Endothelial cell of umbilical vein (primary cell): ENCODE results near the gene CACNA1C. TPM values are rescaled to one million over a fixed set of nuclear protein-coding genes. Genes with fewer than 3 reads are reported as not detected.

Experiments used
- BruUV-seq: library from RNA; stranded (reverse); fragments of 400-500 nt; replicated peaks from 2 replicates; lab custom pipeline; 2021; lab: Mats Ljungman, UMichigan
- CTCF ChIA-PET: fragments of 300-600, 350-600 bp; sonication (Branson Sonifier 250); formaldehyde crosslinking; loops from one replicate; lab custom pipeline; 2021; ENCODE audit warnings: antibody characterized with exemption, inconsistent platforms; lab: Charles Lee
- POLR2A ChIA-PET: fragments of 300-600, 350-600 bp; sonication (Branson Sonifier 250); formaldehyde crosslinking; loops from one replicate; lab custom pipeline; 2021; ENCODE audit warnings: antibody characterized with exemption, inconsistent platforms; lab: Charles Lee
- DNase-seq: peaks from one replicate; pipeline ENCODE4 v3.0.0-alpha.2; 2011; ENCODE audit warnings: low read depth, low spot score
- FAIRE-seq: peaks from 2 replicates; lab custom pipeline; 2011; peaks lifted over from hg19 to GRCh38; lab: Jason Lieb, UNC
- H2AFZ ChIP-seq: 2 replicates; pipeline ENCODE4 v1.6.0; 2012; ENCODE audit warnings: low read depth, low read length, control low read depth, inconsistent platforms
- H3K27ac ChIP-seq: 2 replicates; pipeline ENCODE4 v1.5.1; 2011; ENCODE audit warnings: low read depth, mild to moderate bottlenecking, control low read depth, low read length, moderate library complexity; ENCODE audit not compliant: insufficient read depth
- H3K27me3 ChIP-seq, 2 experiments: 2 replicates each; pipeline versions ENCODE4 v1.6.0 to v1.6.1; 2011; ENCODE audit warnings: low read length in 2 of 2, mixed read lengths in 1 of 2; ENCODE audit not compliant: control insufficient read depth in 2 of 2, insufficient read depth in 2 of 2
- H3K36me3 ChIP-seq, 2 experiments: 2 replicates in 1 of 2; 3 replicates in 1 of 2; pipeline ENCODE4 v1.5.1; 2011; ENCODE audit warnings: low read length in 2 of 2, mild to moderate bottlenecking in 1 of 2, moderate library complexity in 1 of 2; ENCODE audit not compliant: control insufficient read depth in 2 of 2, insufficient read depth in 2 of 2; ENCODE audit errors: extremely low read depth in 1 of 2
- H3K4me1 ChIP-seq: 3 replicates; pipeline ENCODE4 v1.5.1; 2011; ENCODE audit warnings: mild to moderate bottlenecking, low read length; ENCODE audit not compliant: control insufficient read depth, insufficient read depth; ENCODE audit errors: extremely low read depth
- H3K4me2 ChIP-seq: 2 replicates; pipeline ENCODE4 v1.6.1; 2011; ENCODE audit warnings: low read length, control low read depth, mixed read lengths; ENCODE audit not compliant: insufficient read depth
- H3K4me3 ChIP-seq, 3 experiments: fragments of 200-600 bp in 1 of 3; sonication (generic), shearing (Covaris generic) in 1 of 3; replicated peaks in 1 of 3; 2 replicates each; pipeline ENCODE4 v1.5.1; 2011 to 2016; ENCODE audit warnings: control low read depth in 3 of 3, low read length in 3 of 3, mild to moderate bottlenecking in 2 of 3, inconsistent platforms in 1 of 3, low read depth in 1 of 3, moderate library complexity in 1 of 3; ENCODE audit not compliant: insufficient read depth in 1 of 3
- H3K79me2 ChIP-seq: 2 replicates; pipeline ENCODE4 v1.6.0; 2012; ENCODE audit warnings: low read length, inconsistent platforms; ENCODE audit not compliant: control insufficient read depth, insufficient read depth
- H3K9ac ChIP-seq: replicated peaks from 2 replicates; pipeline ENCODE3; 2011; ENCODE audit warnings: low read length, control low read depth; ENCODE audit not compliant: insufficient read depth; ENCODE audit errors: extremely low read depth
- H3K9me1 ChIP-seq: replicated peaks from 3 replicates; pipeline ENCODE4 v1.6.0; 2011; ENCODE audit warnings: mild to moderate bottlenecking, low read length; ENCODE audit not compliant: control insufficient read depth, insufficient read depth; ENCODE audit errors: extremely low read depth
- H3K9me3 ChIP-seq: replicated peaks from 2 replicates; pipeline ENCODE4 v1.5.1; 2012; ENCODE audit warnings: low read length, inconsistent platforms; ENCODE audit not compliant: control insufficient read depth, insufficient read depth
- H4K20me1 ChIP-seq: replicated peaks from 2 replicates; pipeline ENCODE3; 2011; ENCODE audit warnings: mild to moderate bottlenecking, low read length; ENCODE audit not compliant: control insufficient read depth, insufficient read depth; ENCODE audit errors: extremely low read depth
- EZH2 ChIP-seq: IDR thresholded peaks from 2 replicates; pipeline ENCODE4 v1.6.1; 2012; ENCODE audit warnings: borderline replicate concordance, low read depth, mild to moderate bottlenecking, moderate library complexity, low read length, inconsistent platforms; ENCODE audit not compliant: severe bottlenecking
- FOS ChIP-seq: IDR thresholded peaks from 2 replicates; pipeline ENCODE4 v1.6.1; 2011; ENCODE audit warnings: mild to moderate bottlenecking, low read length, moderate library complexity, borderline replicate concordance; ENCODE audit not compliant: insufficient read depth
- GATA2 ChIP-seq: IDR thresholded peaks from 2 replicates; pipeline ENCODE4 v1.7.0; 2011; ENCODE audit warnings: low read depth, mild to moderate bottlenecking, moderate library complexity, mixed read lengths, low read length; ENCODE audit not compliant: insufficient read length, insufficient read depth
- JUN ChIP-seq: IDR thresholded peaks from 2 replicates; pipeline ENCODE4 v1.6.1; 2011; ENCODE audit warnings: borderline replicate concordance, low read depth; ENCODE audit not compliant: insufficient read length, insufficient read depth
- MYC ChIP-seq: IDR thresholded peaks from one replicate; pipeline ENCODE4 v1.6.1; 2011; ENCODE audit warnings: mild to moderate bottlenecking, low read depth, low read length
- POLR2A ChIP-seq: IDR thresholded peaks from 2 replicates; pipeline ENCODE4 v1.6.1; 2012; ENCODE audit warnings: low read depth, mild to moderate bottlenecking, control low read depth, low read length
- POLR2AphosphoS5 ChIP-seq: IDR thresholded peaks from 2 replicates; pipeline ENCODE4 v1.6.1; 2012; ENCODE audit warnings: low read depth, mild to moderate bottlenecking, control low read depth, low read length, moderate library complexity; ENCODE audit not compliant: insufficient read depth
- dilution Hi-C: fragments of 300-500 bp; cut with MboI; formaldehyde crosslinking; loops from one replicate; pipeline ENCODE4 v1.15.0; 2019; ENCODE audit warnings: low sequenced_read_pairs; ENCODE audit not compliant: extremely low pct_ligation_motif_present
- intact Hi-C: fragments of 100-400 bp; cut with micrococcal nuclease; formaldehyde crosslinking; loops from one replicate; pipeline ENCODE4 v1.10.0; 2022
- polyA plus RNA-seq, 4 experiments: library from polyadenylated mRNA; depleted of rRNA in 3 of 4; stranded (reverse) in 3 of 4; unstranded in 1 of 4; fragments of >200 nt; gene quantifications; 2 replicates each; pipeline versions ENCODE4 v1.2.1 to v1.2.3, GENCODE V29; 2011 to 2012; ENCODE audit warnings: missing spikeins in 1 of 4
- total RNA-seq: library from RNA; stranded (reverse); gene quantifications from 2 replicates; pipeline ENCODE4 v1.2.3, GENCODE V29; 2021
- TF ChIP-seq, protein P1 (sequence below), 2 donors: IDR thresholded peaks; 1 replicate in 1 of 2; 2 replicates in 1 of 2; pipeline ENCODE4 v1.5.1; 2011; ENCODE audit warnings: low read length in 2 of 2, mild to moderate bottlenecking in 2 of 2, moderate library complexity in 2 of 2, control low read depth in 1 of 2, inconsistent platforms in 1 of 2, low read depth in 1 of 2; ENCODE audit not compliant: insufficient read depth in 1 of 2; ENCODE audit errors: extremely low read depth in 1 of 2
- TF ChIP-seq, protein P2 (sequence below): IDR thresholded peaks from 2 replicates; pipeline ENCODE4 v1.6.1; 2011; ENCODE audit not compliant: insufficient read depth, insufficient read length

CACNA1C gene
- total and polyA plus RNA-seq, 2 donors (not counting 3 experiments of a cell fraction or from before 2014, with no cell fraction given): not detected

DNA sequence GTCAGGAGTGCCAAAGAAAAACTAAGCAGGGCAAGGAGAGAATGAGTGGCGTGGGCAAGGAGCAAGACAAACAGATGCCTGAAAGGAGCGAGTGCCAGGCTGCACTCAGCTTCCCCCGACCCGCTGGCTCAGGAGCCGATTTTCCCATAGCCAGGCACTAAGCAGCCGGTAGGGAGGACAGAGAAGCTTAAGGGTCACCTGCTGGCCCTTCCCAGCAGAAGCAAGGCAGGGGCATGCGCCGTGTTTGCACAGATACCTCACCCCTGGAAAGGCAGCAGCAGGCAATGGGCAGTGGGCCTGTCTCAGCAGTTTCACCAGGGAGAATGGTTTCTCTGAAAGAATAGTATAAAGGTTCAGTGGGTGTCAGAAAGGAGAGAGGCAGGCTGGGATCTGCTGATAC lies 637.1 kb downstream of the CACNA1C start:
- Histone ChIP-seq H4K20me1 (no peaks in the 10 kb centered on the region), H3K9me3 (no peaks in the 10 kb centered on the region), H3K79me2 (no peaks in the 10 kb centered on the region), H3K27ac (no peak overlapping the region), H2AFZ (no peak overlapping the region), H3K27me3 (peaks cover 19 to 29% of the 10 kb centered on the region in 2 experiments), H3K4me1 (peaks cover 7% of the 10 kb centered on the region), H3K9ac (no peak overlapping the region), H3K9me1 (no peaks in the 10 kb centered on the region), H3K36me3 (no peaks in the 10 kb centered on the region), H3K4me2 (no peak overlapping the region), H3K4me3 (no peak overlapping the region)
- no peak for DNase-seq
- dilution Hi-C loops: no loop called here
- ChIA-PET CTCF (no interaction called here), POLR2A (no interaction called here)
- intact Hi-C loops: no loop called here
- BruUV-seq: no TSS peak
- FAIRE-seq: no peak
- TF ChIP-seq POLR2AphosphoS5 (no peak), JUN (no peak), POLR2A (no peak), FOS (no peak), MYC (no peak), EZH2 (no peak), GATA2 (no peak)
- TF ChIP-seq, protein P1, sequence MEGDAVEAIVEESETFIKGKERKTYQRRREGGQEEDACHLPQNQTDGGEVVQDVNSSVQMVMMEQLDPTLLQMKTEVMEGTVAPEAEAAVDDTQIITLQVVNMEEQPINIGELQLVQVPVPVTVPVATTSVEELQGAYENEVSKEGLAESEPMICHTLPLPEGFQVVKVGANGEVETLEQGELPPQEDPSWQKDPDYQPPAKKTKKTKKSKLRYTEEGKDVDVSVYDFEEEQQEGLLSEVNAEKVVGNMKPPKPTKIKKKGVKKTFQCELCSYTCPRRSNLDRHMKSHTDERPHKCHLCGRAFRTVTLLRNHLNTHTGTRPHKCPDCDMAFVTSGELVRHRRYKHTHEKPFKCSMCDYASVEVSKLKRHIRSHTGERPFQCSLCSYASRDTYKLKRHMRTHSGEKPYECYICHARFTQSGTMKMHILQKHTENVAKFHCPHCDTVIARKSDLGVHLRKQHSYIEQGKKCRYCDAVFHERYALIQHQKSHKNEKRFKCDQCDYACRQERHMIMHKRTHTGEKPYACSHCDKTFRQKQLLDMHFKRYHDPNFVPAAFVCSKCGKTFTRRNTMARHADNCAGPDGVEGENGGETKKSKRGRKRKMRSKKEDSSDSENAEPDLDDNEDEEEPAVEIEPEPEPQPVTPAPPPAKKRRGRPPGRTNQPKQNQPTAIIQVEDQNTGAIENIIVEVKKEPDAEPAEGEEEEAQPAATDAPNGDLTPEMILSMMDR (IDR thresholded peaks at IDR 0.05; ENCODE audit: extremely low read depth in 1 of 2, insufficient read depth in 1 of 2, low read depth in 1 of 2, low read length in 2 of 2): no peak
- TF ChIP-seq, protein P2, sequence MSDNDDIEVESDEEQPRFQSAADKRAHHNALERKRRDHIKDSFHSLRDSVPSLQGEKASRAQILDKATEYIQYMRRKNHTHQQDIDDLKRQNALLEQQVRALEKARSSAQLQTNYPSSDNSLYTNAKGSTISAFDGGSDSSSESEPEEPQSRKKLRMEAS: no peak
